Loucy (cell line): ENCODE results near the gene PI4KA.

ENCODE experiments used
- EZH2phosphoT487 ChIP-seq: fragments of 200-600 bp; IDR thresholded peaks from 2 replicates; pipeline ENCODE4 v1.6.1; 2018; ENCODE audit warnings: antibody characterized with exemption, mild to moderate bottlenecking, moderate library complexity, borderline replicate concordance
- TF ChIP-seq, protein P1 (sequence below): fragments of 200-600 bp; sonication (generic); conservative IDR thresholded peaks from 2 replicates; pipeline ENCODE4 v1.5.1; 2014; ENCODE audit warnings: mild to moderate bottlenecking, antibody characterized with exemption, low read length

DNA sequence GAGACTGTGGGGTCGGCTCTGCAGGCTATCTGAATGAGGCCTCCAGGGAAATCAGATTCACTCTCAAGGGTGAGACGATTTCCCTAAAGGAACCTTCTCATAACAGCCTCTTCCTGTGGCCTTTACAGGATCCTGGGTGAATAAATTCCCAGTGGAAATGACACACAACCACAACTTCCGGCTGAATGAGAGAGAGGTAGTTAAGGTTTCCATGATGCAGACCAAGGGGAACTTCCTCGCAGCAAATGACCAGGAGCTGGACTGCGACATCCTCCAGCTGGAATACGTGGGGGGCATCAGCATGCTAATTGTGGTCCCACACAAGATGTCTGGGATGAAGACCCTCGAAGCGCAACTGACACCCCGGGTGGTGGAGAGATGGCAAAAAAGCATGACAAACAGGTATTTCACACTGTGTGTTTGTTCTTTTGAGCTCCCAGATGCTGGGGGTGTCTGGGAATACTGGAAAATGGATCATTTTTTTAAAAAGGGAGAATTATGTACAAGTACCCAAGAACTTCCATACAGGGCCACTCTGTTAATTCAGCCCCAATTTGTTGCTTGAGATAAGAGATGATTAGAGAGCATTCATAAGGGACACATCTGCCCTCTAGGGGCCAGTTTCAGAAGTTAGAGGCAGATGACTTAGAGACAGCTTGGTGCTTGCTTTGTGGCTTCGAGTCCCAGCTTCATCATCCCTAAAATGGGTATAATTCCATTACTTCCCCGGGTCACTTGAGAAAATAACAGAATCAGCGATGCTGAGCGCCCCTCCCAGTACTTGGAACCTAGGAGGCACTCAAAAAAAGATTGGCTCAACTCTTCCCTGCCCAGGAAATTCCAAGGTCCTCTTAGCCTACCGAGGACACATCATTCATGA is 74.5 kb downstream of the PI4KA start:
- TF ChIP-seq, protein P1, sequence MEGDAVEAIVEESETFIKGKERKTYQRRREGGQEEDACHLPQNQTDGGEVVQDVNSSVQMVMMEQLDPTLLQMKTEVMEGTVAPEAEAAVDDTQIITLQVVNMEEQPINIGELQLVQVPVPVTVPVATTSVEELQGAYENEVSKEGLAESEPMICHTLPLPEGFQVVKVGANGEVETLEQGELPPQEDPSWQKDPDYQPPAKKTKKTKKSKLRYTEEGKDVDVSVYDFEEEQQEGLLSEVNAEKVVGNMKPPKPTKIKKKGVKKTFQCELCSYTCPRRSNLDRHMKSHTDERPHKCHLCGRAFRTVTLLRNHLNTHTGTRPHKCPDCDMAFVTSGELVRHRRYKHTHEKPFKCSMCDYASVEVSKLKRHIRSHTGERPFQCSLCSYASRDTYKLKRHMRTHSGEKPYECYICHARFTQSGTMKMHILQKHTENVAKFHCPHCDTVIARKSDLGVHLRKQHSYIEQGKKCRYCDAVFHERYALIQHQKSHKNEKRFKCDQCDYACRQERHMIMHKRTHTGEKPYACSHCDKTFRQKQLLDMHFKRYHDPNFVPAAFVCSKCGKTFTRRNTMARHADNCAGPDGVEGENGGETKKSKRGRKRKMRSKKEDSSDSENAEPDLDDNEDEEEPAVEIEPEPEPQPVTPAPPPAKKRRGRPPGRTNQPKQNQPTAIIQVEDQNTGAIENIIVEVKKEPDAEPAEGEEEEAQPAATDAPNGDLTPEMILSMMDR = peak; percentile 82
- TF ChIP-seq EZH2phosphoT487 = no peak
